ENCODE measurements around the gene SERPINF2.

DNA sequence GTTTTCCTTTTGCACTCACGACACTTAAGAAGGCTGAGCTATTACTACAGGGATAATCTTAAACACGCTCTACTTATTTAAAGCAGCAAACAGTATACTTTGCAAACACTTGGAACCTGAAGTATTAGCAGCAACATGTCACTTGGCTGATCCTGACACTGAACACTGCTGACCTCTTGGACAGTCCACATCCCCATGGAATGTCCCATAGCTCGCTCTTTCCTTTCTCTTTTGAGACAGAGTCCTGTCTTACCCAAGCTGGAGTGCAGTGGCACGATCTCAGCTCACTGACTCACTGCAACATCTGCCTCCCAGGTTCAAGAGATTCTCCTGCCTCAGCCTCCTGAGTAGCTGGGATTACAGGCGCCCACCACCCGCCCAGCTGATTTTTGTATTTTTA lies 60.6 kb downstream of the SERPINF2 start:
- no peak for TF ChIP-seq EZH2 (IDR thresholded peaks at IDR 0.05)
- TF ChIP-seq POLR2AphosphoS5 (IDR thresholded peaks at IDR 0.05; ENCODE audit: borderline replicate concordance, low read depth, low read length) = no peak
